Omental fat pad (tissue), 4 donors: ENCODE data around the gene MAD2L1BP. TPM values are rescaled to one million over a fixed set of nuclear protein-coding genes. Genes with fewer than 3 reads are reported as not detected.

Experiments used
- ATAC-seq: fragments of 150-250 bp; one replicate; pipeline ENCODE4 v1.9.1; 2016; ENCODE audit warnings: mild to moderate bottlenecking, moderate library complexity; ENCODE audit not compliant: low FRiP score
- DNase-seq: peaks from one replicate; pipeline ENCODE4 v3.0.0-alpha.2; 2019; ENCODE audit warnings: low spot score
- CTCF ChIP-seq, 3 donors: fragments of 450-650 bp; IDR thresholded peaks; one replicate each; pipeline ENCODE4 v1.5.1; 2016 to 2017; ENCODE audit warnings: antibody characterized with exemption in 3 of 3, mild to moderate bottlenecking in 3 of 3, moderate library complexity in 2 of 3
- total RNA-seq, 4 donors: library from RNA; depleted of rRNA; stranded (reverse); fragments of >200 nt; gene quantifications; one replicate each; pipeline ENCODE4 v1.1.0, GENCODE V29; 2016

MAD2L1BP gene
- total RNA-seq, 4 donors from 2014 or later = 26.3 to 49.0 (median 33.1) TPM

GRCh38 chr6:43671011-43671800 lies 35.6 kb downstream of the MAD2L1BP start:
- no peak for DNase-seq
- no peak for TF ChIP-seq CTCF (IDR thresholded peaks at IDR 0.05)
- ATAC-seq = no peak

GRCh38 chr6:43671801-43672690 lies 36.4 kb downstream of the MAD2L1BP start:
- peak; percentile 8 for ATAC-seq
- TF ChIP-seq CTCF (IDR thresholded peaks at IDR 0.05) = no peak
- DNase-seq = no peak

- no peak for TF ChIP-seq CTCF (IDR thresholded peaks at IDR 0.05)
- DNase-seq = no peak
- ATAC-seq = no peak
These were observed 37.9 kb downstream of the MAD2L1BP start for GRCh38 chr6:43673444-43674084.

GRCh38 chr6:43674291-43674690 lies 38.7 kb downstream of the MAD2L1BP start:
- TF ChIP-seq CTCF (IDR thresholded peaks at IDR 0.05) = no peak
- no peak for ATAC-seq
- no peak for DNase-seq

GRCh38 chr6:43674921-43675320 lies 39.3 kb downstream of the MAD2L1BP start:
- ATAC-seq = no peak
- TF ChIP-seq CTCF (IDR thresholded peaks at IDR 0.05) = no peak
- DNase-seq = no peak

- TF ChIP-seq CTCF (IDR thresholded peaks at IDR 0.05) = no peak
- no peak for ATAC-seq
- DNase-seq = no peak
These were observed 41.4 kb downstream of the MAD2L1BP start for GRCh38 chr6:43676962-43677606.
